Activated CD8-positive, alpha-beta T cell treated with anti-CD3 and anti-CD28 coated beads for 36 hours (primary cell): ENCODE measurements around the gene SYNC. TPM values are rescaled to one million over a fixed set of nuclear protein-coding genes. Genes with fewer than 3 reads are reported as not detected.
A peak's percentile ranks its signal among the peaks of the same experiment; 100 is the strongest.

Experiments
- ATAC-seq: fragments of 200-7000 bp; cut with Tn5 transposase; one replicate; pipeline ENCODE4 v1.10.0; 2021; ENCODE audit warnings: mild to moderate bottlenecking, moderate library complexity
- CTCF ChIA-PET: fragments of 350-600 bp; sonication (Branson Sonifier 250); formaldehyde crosslinking; loops from one replicate; lab custom pipeline; 2021; ENCODE audit warnings: antibody characterized with exemption; lab: Charles Lee
- POLR2A ChIA-PET: fragments of 350-600 bp; sonication (Branson Sonifier 250); formaldehyde crosslinking; loops from one replicate; lab custom pipeline; 2021; ENCODE audit warnings: antibody characterized with exemption; lab: Charles Lee
- DNase-seq: peaks from one replicate; pipeline ENCODE4 v3.0.0-alpha.2; 2020
- H3K27ac Mint-ChIP-seq: one replicate; pipeline ENCODE4 v1.8.0; 2021; ENCODE audit warnings: mild to moderate bottlenecking, mixed read lengths
- H3K27me3 Mint-ChIP-seq: one replicate; pipeline ENCODE4 v1.8.0; 2021; ENCODE audit warnings: mixed read lengths
- H3K36me3 Mint-ChIP-seq: one replicate; pipeline ENCODE4 v1.8.0; 2021; ENCODE audit warnings: low read depth, mixed read lengths
- H3K4me1 Mint-ChIP-seq: one replicate; pipeline ENCODE4 v1.8.0; 2021; ENCODE audit warnings: low read depth, mixed read lengths
- H3K4me3 Mint-ChIP-seq: one replicate; pipeline ENCODE4 v1.8.0; 2021; ENCODE audit warnings: mild to moderate bottlenecking, moderate library complexity, mixed read lengths
- H3K9me3 Mint-ChIP-seq: one replicate; pipeline ENCODE4 v1.8.0; 2021; ENCODE audit warnings: mixed read lengths
- intact Hi-C: fragments of 100-400 bp; cut with micrococcal nuclease; formaldehyde crosslinking; loops from one replicate; pipeline ENCODE4 v1.10.0; 2022
- total RNA-seq, 2 experiments: library from RNA; stranded (reverse); gene quantifications; one replicate each; pipeline ENCODE4 v1.2.3, GENCODE V29; 2021
- TF ChIP-seq, protein P1 (sequence below): fragments of 200-600 bp; IDR thresholded peaks from one replicate; pipeline ENCODE4 v1.8.0; 2022; ENCODE audit warnings: antibody characterized with exemption, mild to moderate bottlenecking

The SYNC gene
- total RNA-seq, 2 experiments from 2014 or later = not detected

DNA sequence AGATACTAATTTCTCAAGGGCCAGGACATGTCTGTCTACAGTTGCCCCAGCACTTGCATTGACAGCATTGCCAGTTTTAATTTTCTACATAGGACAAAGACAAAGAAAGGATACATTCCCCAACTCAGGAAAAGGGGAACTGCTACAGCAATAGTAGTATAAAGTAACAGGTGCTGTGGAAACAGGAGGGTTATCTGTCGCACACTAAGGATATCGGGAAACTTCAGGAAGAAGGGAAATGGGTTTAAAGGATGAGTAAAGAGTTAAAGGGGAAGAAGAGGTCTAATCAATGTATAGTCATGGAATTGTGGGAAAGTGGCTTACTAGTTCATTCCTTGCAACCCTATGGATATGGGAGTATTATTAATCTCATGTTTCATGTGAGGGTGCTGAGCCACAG lies 16.2 kb downstream of the SYNC start:
- Mint-ChIP-seq H3K27ac (no peak overlapping the region), H3K4me1 (peaks cover 9% of the 10 kb centered on the region), H3K27me3 (no peaks in the 10 kb centered on the region), H3K4me3 (no peak overlapping the region), H3K36me3 (peaks cover 24% of the 10 kb centered on the region), H3K9me3 (no peaks in the 10 kb centered on the region)
- CTCF ChIA-PET = interaction anchor here (1.2 to 6.5 kb wide), 2 partner anchors 26 to 87 kb away, joined by 4 to 30 read pairs; no protein-coding TSS in a partner anchor
- POLR2A ChIA-PET = interaction anchor here (1.5 kb wide), 1 partner anchor 10 kb away, joined by 4 read pairs; no protein-coding TSS in a partner anchor
- intact Hi-C loops = no loop called here
- ATAC-seq (no peak), DNase-seq (no peak)
- TF ChIP-seq, protein P1, sequence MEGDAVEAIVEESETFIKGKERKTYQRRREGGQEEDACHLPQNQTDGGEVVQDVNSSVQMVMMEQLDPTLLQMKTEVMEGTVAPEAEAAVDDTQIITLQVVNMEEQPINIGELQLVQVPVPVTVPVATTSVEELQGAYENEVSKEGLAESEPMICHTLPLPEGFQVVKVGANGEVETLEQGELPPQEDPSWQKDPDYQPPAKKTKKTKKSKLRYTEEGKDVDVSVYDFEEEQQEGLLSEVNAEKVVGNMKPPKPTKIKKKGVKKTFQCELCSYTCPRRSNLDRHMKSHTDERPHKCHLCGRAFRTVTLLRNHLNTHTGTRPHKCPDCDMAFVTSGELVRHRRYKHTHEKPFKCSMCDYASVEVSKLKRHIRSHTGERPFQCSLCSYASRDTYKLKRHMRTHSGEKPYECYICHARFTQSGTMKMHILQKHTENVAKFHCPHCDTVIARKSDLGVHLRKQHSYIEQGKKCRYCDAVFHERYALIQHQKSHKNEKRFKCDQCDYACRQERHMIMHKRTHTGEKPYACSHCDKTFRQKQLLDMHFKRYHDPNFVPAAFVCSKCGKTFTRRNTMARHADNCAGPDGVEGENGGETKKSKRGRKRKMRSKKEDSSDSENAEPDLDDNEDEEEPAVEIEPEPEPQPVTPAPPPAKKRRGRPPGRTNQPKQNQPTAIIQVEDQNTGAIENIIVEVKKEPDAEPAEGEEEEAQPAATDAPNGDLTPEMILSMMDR = no peak

- no peaks in the 10 kb centered on the region for H3K9me3 Mint-ChIP-seq
- POLR2A ChIA-PET = no interaction called here
Measured at GRCh38 chr1:32685498-32685897, 17.1 kb downstream of the SYNC start.

DNA sequence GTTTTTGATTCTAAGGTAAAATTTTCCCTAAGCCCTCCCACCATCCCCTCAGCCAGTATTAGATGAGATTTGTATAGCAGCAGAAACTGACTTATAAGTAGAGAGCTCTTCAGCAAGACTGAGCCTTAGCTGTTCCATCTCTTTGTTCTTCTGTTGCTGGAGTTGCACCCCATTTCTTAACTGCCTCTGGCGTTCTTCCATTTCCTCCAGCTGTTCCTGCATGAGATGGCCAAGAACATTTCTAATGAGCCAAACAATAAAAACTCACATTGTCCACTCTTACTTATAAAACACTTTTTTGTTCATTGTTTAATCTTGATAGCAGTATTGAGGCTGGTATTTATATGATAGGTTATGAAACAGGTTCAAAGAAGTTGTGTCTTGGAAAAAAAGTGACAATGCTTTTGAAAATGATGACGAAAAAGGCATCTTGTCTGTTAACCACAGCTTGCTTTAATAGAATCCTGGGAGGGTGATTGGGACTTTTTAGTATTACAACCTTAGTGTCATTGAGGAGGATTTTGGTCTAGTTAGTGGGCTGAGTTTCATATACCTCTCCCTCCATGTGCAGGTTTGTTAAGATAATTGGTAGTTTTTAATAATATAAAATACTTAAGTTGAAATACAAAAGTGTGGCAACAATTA lies 18.3 kb downstream of the SYNC start:
- Mint-ChIP-seq H3K36me3 (peaks cover 37% of the 10 kb centered on the region), H3K4me3 (no peak overlapping the region), H3K4me1 (peaks cover 13% of the 10 kb centered on the region), H3K9me3 (no peaks in the 10 kb centered on the region), H3K27ac (peak overlapping the region; percentile 70), H3K27me3 (no peaks in the 10 kb centered on the region)
- ChIA-PET POLR2A (interaction anchor here (0.7 to 1.4 kb wide), 2 partner anchors 22 to 410 kb away, joined by 3 to 5 read pairs; no protein-coding TSS in a partner anchor), CTCF (interaction anchor here (2.0 kb wide), 1 partner anchor 28 kb away, joined by 5 read pairs; no protein-coding TSS in a partner anchor)
- DNase-seq = no peak
- peak; percentile 20 for ATAC-seq
- intact Hi-C loops = no loop called here
- TF ChIP-seq, protein P1 = no peak

More at GRCh38 chr1:32685498-32685897, 17.1 kb downstream of the SYNC start:
- TF ChIP-seq, protein P1 = no peak
- Mint-ChIP-seq H3K4me1 (peaks cover 9% of the 10 kb centered on the region), H3K27me3 (no peaks in the 10 kb centered on the region), H3K36me3 (peaks cover 28% of the 10 kb centered on the region), H3K27ac (no peak overlapping the region), H3K4me3 (no peak overlapping the region)
- ATAC-seq = no peak
- DNase-seq = no peak
- CTCF ChIA-PET = interaction anchor here (1.2 to 2.0 kb wide), 2 partner anchors 26 to 88 kb away, joined by 4 to 5 read pairs; no protein-coding TSS in a partner anchor
- intact Hi-C loops = no loop called here

DNA sequence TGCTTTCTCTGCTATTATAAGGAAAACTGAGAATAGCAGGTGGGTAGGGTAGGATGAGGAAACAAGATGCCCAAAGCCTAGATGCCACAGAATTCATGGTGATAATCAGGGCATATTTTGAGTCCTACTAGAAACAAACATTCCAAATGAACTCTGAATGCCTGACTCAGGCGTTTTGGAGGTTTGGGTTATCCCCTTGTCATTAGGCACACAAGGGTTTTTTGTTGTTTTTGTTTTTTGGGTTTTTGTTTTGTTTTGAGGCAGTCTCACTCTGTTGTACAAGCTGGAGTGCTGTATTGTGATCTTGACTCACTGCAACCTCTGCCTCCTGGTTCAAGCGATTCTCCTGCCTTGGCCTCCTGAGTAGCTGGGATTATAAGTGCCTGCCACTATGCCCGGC lies 19.2 kb downstream of the SYNC start:
- TF ChIP-seq, protein P1 = no peak
- no peak for DNase-seq
- peaks cover 38% of the 10 kb centered on the region for H3K36me3 Mint-ChIP-seq
- no peaks in the 10 kb centered on the region for H3K27me3 Mint-ChIP-seq
- POLR2A ChIA-PET = interaction anchor here (1.4 to 1.6 kb wide), 2 partner anchors 21 to 32 kb away, joined by 4 to 5 read pairs; partner anchors contain the start of gene RBBP4
- CTCF ChIA-PET = no interaction called here
- H3K4me3 Mint-ChIP-seq = no peak overlapping the region
- intact Hi-C loops = no loop called here
- H3K4me1 Mint-ChIP-seq = peaks cover 14% of the 10 kb centered on the region
- ATAC-seq = no peak
- peak overlapping the region; percentile 70 for H3K27ac Mint-ChIP-seq
- H3K9me3 Mint-ChIP-seq = no peaks in the 10 kb centered on the region

DNA sequence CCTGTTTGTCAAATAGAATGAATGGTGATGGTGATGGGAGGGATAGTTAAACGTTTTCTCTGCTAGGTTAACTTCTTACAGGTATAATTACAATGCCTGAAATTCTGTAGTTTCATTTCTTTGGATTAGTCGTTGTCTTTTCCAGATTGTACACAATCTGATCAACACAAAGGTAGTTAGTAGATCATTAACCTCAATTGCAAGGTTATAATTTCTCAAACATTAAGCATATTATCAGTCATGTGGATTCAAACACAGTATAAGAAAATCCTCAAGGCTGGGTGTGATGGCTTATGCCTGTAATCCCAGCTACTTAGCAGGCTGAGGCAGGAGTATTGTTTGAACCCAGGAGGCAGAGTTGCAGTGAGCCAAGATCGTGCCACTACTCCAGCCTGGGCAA lies 20.6 kb downstream of the SYNC start:
- Mint-ChIP-seq H3K4me3 (no peak overlapping the region), H3K36me3 (peaks cover 47% of the 10 kb centered on the region), H3K4me1 (peaks cover 14% of the 10 kb centered on the region), H3K27ac (peak overlapping the region; percentile 14), H3K27me3 (no peaks in the 10 kb centered on the region), H3K9me3 (no peaks in the 10 kb centered on the region)
- ChIA-PET CTCF (no interaction called here), POLR2A (interaction anchor here (0.6 to 1.6 kb wide), 2 partner anchors 31 to 288 kb away, joined by 4 to 5 read pairs; partner anchors contain the start of gene RBBP4)
- ATAC-seq (no peak), DNase-seq (no peak)
- TF ChIP-seq, protein P1 = no peak
- intact Hi-C loops = no loop called here
